Cardiac fibroblast (primary cell): Measurements from ENCODE around the gene MEIKIN.

ENCODE experiments used
- DNase-seq, 2 donors: peaks; one replicate each; pipeline versions ENCODE4 v3.0.0 to v3.0.0-alpha.2; 2010; ENCODE audit warnings: low read depth in 2 of 2
- H3K4me3 ChIP-seq, 2 donors: replicated peaks in 1 of 2; 1 replicate in 1 of 2; 2 replicates in 1 of 2; pipeline ENCODE4 v1.5.1; 2011; ENCODE audit warnings: low read depth in 2 of 2, low read length in 2 of 2, mild to moderate bottlenecking in 2 of 2, moderate library complexity in 1 of 2
- CTCF ChIP-seq: IDR thresholded peaks from one replicate; pipeline ENCODE4 v1.5.1; 2011; ENCODE audit warnings: low read depth, mild to moderate bottlenecking, low read length, inconsistent platforms

Gene MEIKIN

DNA sequence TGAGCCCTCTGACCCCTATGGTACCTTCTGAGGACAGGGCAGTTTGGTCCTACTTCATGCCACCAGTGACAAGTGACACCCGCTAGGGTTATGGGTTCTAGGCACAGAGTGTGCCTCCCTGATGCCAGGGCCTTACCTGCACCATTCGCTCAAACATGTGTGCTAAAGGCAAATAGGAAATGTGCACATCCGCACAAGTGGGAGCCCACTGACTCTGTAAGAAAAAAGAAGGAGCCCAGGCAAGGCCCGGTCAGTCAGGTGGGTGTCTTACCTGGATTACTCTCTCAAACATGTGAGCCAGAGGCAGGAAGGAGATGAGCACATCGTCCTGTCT lies 29.1 kb upstream of the MEIKIN start:
- no peak for DNase-seq
- H3K4me3 ChIP-seq: no peak overlapping the region

GRCh38 chr5:131974016-131974415 lies 28.6 kb upstream of the MEIKIN start:
- no peak for DNase-seq
- TF ChIP-seq CTCF: no peak
- H3K4me3 ChIP-seq: no peak overlapping the region

More for the DNA sequence above, 29.1 kb upstream of the MEIKIN start:
- no peak for TF ChIP-seq CTCF

DNA sequence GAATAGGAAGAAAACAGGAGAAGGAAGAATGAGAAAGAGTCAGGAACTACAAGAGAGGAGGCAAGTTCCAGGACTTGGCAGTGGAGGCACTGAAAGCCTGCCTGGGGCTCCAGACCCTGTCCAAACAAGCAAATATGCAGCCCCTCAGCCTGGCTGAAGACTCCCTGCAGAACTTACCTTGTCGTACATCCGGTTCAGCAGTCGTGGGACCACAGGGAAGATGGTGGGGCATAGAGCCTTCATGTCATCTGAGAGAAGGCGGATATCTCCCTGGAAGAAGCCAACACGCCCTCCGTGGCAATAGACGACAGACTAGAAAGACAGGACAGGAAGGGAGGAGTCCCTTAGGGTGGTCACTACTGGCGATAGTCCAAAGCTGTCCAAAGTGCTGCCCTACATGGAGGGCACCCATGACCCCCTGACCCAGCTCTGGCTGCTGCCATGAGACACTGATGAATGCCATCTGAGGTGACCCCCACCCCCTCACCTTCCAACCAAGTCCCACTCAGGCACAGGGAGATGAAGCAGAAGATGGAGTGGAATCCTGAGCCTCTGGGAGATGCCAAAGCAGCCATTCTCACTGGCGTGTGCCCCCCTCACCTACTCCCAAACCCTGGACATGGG lies 27.7 kb upstream of the MEIKIN start:
- no peak for DNase-seq
- no peak overlapping the region for H3K4me3 ChIP-seq
- TF ChIP-seq CTCF: no peak

GRCh38 chr5:131968396-131968954 lies 23.0 kb upstream of the MEIKIN start:
- TF ChIP-seq CTCF: no peak
- DNase-seq: peak in 1 of 2 donors; percentile 7
- H3K4me3 ChIP-seq: no peak overlapping the region

DNA sequence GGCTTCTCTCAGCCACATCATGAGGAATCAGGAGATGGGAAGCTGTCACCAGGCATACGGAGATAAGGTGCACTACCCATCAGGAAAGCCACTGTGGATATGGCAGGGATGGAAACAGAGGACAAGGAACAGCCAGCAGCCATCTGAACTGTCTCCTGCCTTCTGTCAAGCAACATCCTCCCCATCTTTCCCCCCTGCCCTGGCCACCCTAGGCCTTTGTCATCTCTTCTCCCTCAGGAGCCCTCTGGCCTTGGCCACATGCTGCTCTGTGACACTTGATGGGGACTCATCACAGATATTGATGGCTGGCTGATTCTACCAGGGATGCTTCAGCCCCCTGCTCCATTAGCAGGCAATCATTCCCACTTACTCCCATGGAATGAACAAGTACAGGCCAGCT lies 21.1 kb upstream of the MEIKIN start:
- TF ChIP-seq CTCF: no peak
- no peak for DNase-seq
- no peak overlapping the region for H3K4me3 ChIP-seq

- no peak overlapping the region for H3K4me3 ChIP-seq
- TF ChIP-seq CTCF: no peak
- DNase-seq: no peak
These were observed 20.5 kb upstream of the MEIKIN start for GRCh38 chr5:131965826-131966415.

DNA sequence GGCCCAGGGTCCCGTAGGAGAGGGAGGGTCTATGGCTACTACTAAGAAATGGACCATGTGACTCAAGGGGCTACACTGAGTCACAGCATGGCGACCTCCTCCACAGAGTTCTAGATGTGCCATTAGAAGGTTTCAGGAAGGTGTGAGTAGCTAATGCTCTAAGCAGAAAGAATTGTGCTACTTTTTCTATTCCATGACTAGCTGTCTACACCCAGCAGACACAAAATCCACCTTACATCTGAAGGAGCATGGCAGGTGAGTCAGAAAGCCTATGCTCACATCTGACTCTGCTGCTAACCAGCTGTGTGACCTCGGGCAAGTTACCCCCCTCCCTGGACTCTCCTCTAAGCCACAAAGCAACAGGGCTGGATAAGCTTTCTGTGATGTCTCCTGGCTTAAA lies 14.4 kb upstream of the MEIKIN start:
- no peak for DNase-seq
- TF ChIP-seq CTCF: no peak
- no peak overlapping the region for H3K4me3 ChIP-seq
